Esophagus squamous epithelium (tissue), 5 donors: ENCODE results near the gene KCNH8. TPM values are rescaled to one million over a fixed set of nuclear protein-coding genes. Genes with fewer than 3 reads are reported as not detected.

Source experiments
- DNase-seq: peaks from one replicate; lab custom pipeline; 2025; lab: John Stamatoyannopoulos, UW
- H3K27ac ChIP-seq, 4 donors: fragments of 200-600 bp; sonication (generic); one replicate each; pipeline ENCODE4 v1.5.1; 2016 to 2019; ENCODE audit warnings: mild to moderate bottlenecking in 1 of 4
- H3K27me3 ChIP-seq, 4 donors: fragments of 200-600 bp; sonication (generic); 1 replicate in 3 of 4; 2 replicates in 1 of 4; pipeline versions ENCODE4 v1.5.1 to v1.6.0; 2017 to 2021; ENCODE audit warnings: antibody characterized with exemption in 1 of 4
- H3K36me3 ChIP-seq, 3 donors: fragments of 200-600 bp; sonication (generic); one replicate each; pipeline ENCODE4 v1.5.1; 2016 to 2019
- H3K4me1 ChIP-seq, 3 donors: fragments of 200-600 bp; sonication (generic); one replicate each; pipeline ENCODE4 v1.5.1; 2017 to 2019
- H3K4me3 ChIP-seq, 4 donors: fragments of 200-600 bp; sonication (generic); 1 replicate in 3 of 4; 2 replicates in 1 of 4; pipeline ENCODE4 v1.5.1; 2016 to 2019; ENCODE audit warnings: mild to moderate bottlenecking in 2 of 4, moderate library complexity in 1 of 4
- H3K9me3 ChIP-seq, 3 donors: fragments of 200-600 bp; sonication (generic); one replicate each; pipeline ENCODE4 v1.5.1; 2016 to 2019
- POLR2A ChIP-seq, 4 donors: fragments of 450-650 bp; IDR thresholded peaks; one replicate each; pipeline ENCODE4 v1.6.1; 2017; ENCODE audit warnings: antibody characterized with exemption in 4 of 4, mild to moderate bottlenecking in 4 of 4, moderate library complexity in 3 of 4
- WGBS, 2 donors: methylation state at CpG; one replicate each; pipeline ENCODE4 v1.1.5; 2018; 5-methylcytosine and 5-hydroxymethylcytosine counted together
- intact Hi-C: fragments of 100-400 bp; cut with DNase I; formaldehyde crosslinking; loops from one replicate; pipeline ENCODE4 v1.15.0; 2022
- total RNA-seq, 4 donors: library from RNA; depleted of rRNA; stranded (reverse); fragments of >200 nt; gene quantifications; one replicate each; pipeline ENCODE4 v1.1.0, GENCODE V29; 2016
- TF ChIP-seq, protein P1 (sequence below), 6 experiments: fragments of 450-650 bp in 4 of 6; fragments of 200-600 bp in 2 of 6; sonication (generic) in 2 of 6; IDR thresholded peaks; one replicate each; pipeline ENCODE4 v1.5.1; 2016 to 2019; ENCODE audit warnings: antibody characterized with exemption in 6 of 6, mild to moderate bottlenecking in 4 of 6, moderate library complexity in 4 of 6
- donor health status: DM: yes; HTN: yes; CAD: no.

Gene KCNH8
- total RNA-seq, 4 donors from 2014 or later = 0.57 TPM; not detected in 3

GRCh38 chr3:19106307-19106706, 42.0 kb upstream of the KCNH8 start:
- WGBS, 2 donors = 100% methylated on average over 1 of the region's 1 CpG; no CpG with 5 or more reads in 1 of the 2 donors
- intact Hi-C loops = no loop called here
- no peaks in the 10 kb centered on the region for H3K36me3 ChIP-seq
- no peak overlapping the region for H3K27ac ChIP-seq
- DNase-seq = no peak
- TF ChIP-seq POLR2A (IDR thresholded peaks at IDR 0.05) = no peak
- TF ChIP-seq, protein P1, sequence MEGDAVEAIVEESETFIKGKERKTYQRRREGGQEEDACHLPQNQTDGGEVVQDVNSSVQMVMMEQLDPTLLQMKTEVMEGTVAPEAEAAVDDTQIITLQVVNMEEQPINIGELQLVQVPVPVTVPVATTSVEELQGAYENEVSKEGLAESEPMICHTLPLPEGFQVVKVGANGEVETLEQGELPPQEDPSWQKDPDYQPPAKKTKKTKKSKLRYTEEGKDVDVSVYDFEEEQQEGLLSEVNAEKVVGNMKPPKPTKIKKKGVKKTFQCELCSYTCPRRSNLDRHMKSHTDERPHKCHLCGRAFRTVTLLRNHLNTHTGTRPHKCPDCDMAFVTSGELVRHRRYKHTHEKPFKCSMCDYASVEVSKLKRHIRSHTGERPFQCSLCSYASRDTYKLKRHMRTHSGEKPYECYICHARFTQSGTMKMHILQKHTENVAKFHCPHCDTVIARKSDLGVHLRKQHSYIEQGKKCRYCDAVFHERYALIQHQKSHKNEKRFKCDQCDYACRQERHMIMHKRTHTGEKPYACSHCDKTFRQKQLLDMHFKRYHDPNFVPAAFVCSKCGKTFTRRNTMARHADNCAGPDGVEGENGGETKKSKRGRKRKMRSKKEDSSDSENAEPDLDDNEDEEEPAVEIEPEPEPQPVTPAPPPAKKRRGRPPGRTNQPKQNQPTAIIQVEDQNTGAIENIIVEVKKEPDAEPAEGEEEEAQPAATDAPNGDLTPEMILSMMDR (IDR thresholded peaks at IDR 0.05) = no peak
- no peaks in the 10 kb centered on the region for H3K27me3 ChIP-seq
- no peaks in the 10 kb centered on the region for H3K4me1 ChIP-seq
- no peak overlapping the region for H3K4me3 ChIP-seq
- no peaks in the 10 kb centered on the region for H3K9me3 ChIP-seq

DNA sequence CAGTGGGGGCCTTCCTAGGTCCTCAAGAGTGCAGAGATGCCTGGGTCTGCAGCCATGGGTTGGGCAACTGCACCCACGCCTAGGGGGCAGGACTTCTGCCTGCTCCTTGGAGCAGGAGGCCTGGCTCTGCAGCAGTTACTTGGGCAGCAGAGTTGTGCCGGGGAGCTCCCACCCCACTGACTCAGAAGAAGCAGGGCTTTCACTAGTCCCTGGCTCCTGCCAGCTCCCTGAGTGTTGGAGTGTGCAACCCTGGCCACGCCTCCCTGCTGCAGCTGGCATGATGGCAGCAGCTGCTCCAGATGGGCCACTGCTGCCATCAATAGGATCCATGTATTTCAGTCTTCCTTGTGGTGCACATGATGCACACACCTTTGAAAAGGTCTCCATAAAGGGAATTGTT, 40.6 kb upstream of the KCNH8 start:
- no peak overlapping the region for H3K4me3 ChIP-seq
- H3K4me1 ChIP-seq = no peaks in the 10 kb centered on the region
- no peak for DNase-seq
- WGBS, 2 donors = 100% methylated on average over 1 of the region's 3 CpGs; no CpG with 5 or more reads in 1 of the 2 donors
- H3K9me3 ChIP-seq = no peaks in the 10 kb centered on the region
- TF ChIP-seq POLR2A (IDR thresholded peaks at IDR 0.05) = no peak
- TF ChIP-seq, protein P1 (IDR thresholded peaks at IDR 0.05) = no peak
- no peaks in the 10 kb centered on the region for H3K36me3 ChIP-seq
- intact Hi-C loops = no loop called here
- no peaks in the 10 kb centered on the region for H3K27me3 ChIP-seq
- no peak overlapping the region for H3K27ac ChIP-seq

DNA sequence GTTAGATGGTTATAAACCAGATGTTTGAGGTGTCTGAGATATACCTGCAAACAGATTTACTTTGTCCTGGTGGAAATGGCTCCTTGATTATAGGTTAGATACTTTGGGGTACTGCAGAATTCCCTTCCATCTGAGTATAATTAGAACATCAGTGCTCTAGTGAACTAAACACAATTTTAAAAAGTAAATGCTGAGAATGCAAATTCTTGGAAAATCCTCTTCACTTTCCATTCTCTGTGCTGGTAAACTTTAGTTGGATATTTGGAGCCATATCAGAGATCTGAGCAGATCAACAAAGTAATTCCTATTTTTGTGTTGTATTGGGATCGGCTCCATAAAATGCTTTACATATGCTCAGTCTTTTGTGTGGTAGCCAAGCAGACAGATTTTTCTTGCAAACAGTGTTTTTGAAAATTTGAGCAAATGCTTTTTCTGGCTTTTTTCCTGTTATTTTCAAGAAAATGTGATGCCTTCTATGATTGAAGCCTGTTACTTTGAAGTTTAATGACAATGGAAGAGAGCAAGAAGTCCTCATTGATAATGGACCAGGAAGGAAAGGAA, 37.9 kb upstream of the KCNH8 start:
- WGBS, 2 donors = 79 to 85% methylated on average over 1 of the region's 1 CpG
- TF ChIP-seq, protein P1 (IDR thresholded peaks at IDR 0.05) = no peak
- H3K27me3 ChIP-seq = no peaks in the 10 kb centered on the region
- intact Hi-C loops = no loop called here
- no peaks in the 10 kb centered on the region for H3K9me3 ChIP-seq
- DNase-seq = no peak
- no peaks in the 10 kb centered on the region for H3K36me3 ChIP-seq
- H3K4me1 ChIP-seq = no peaks in the 10 kb centered on the region
- no peak overlapping the region for H3K27ac ChIP-seq
- H3K4me3 ChIP-seq = no peak overlapping the region

GRCh38 chr3:19114461-19114860, 33.8 kb upstream of the KCNH8 start:
- intact Hi-C loops = no loop called here
- TF ChIP-seq, protein P1 (IDR thresholded peaks at IDR 0.05) = no peak
- no peak for TF ChIP-seq POLR2A (IDR thresholded peaks at IDR 0.05)
- peaks cover 0 to 9% (median 0%) of the 10 kb centered on the region in 4 donors for H3K27me3 ChIP-seq
- H3K4me1 ChIP-seq = no peaks in the 10 kb centered on the region
- H3K27ac ChIP-seq = no peak overlapping the region
- H3K9me3 ChIP-seq = no peaks in the 10 kb centered on the region
- no peak overlapping the region for H3K4me3 ChIP-seq
- no peaks in the 10 kb centered on the region for H3K36me3 ChIP-seq
- 36 to 50% methylated on average over 1 of the region's 1 CpG for WGBS, 2 donors
- no peak for DNase-seq

DNA sequence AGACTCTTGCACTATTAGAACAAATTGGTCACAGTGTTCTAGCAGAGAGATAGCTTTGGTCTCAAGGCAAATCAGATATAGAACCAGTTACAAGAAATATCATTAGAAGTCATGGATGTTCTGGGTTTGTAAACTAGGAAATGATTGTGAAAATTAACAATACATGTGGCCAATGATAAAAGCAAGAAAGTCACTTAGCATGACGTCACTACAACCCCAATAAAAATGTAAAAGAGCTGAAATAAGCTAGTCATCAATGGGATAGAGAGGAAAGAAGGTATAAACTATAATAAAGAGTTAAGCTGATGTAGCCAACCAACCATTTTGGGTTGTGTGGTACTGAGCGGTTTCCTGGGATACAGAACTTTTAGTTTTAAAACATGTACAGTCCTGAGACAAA, 32.1 kb upstream of the KCNH8 start:
- intact Hi-C loops = no loop called here
- H3K27me3 ChIP-seq = peaks cover 0 to 9% (median 0%) of the 10 kb centered on the region in 4 donors
- WGBS, 2 donors = 66 to 69% methylated on average over 2 of the region's 2 CpGs

More for the DNA sequence above, 32.1 kb upstream of the KCNH8 start:
- TF ChIP-seq, protein P1 (IDR thresholded peaks at IDR 0.05) = no peak
- TF ChIP-seq POLR2A (IDR thresholded peaks at IDR 0.05) = no peak
- no peaks in the 10 kb centered on the region for H3K9me3 ChIP-seq
- H3K4me3 ChIP-seq = no peak overlapping the region
- no peak overlapping the region for H3K27ac ChIP-seq
- no peaks in the 10 kb centered on the region for H3K36me3 ChIP-seq
- no peak for DNase-seq
- no peaks in the 10 kb centered on the region for H3K4me1 ChIP-seq
